ENCODE data around the gene DOLPP1. TPM values are rescaled to one million over a fixed set of nuclear protein-coding genes. Genes with fewer than 3 reads are reported as not detected.
"Not testable (repeated sequence)": the region's sequence is repeated elsewhere in the genome, so short reads cannot be mapped to it uniquely, and the experiment has no call there.

The DOLPP1 gene
- polyA plus RNA-seq, 3 donors: 5.4 to 6.6 (median 5.9) TPM

- Histone ChIP-seq H3K27me3 (ENCODE audit: control insufficient read depth in 2 of 2, insufficient read depth in 2 of 2, low read length in 2 of 2) (no peaks in the 10 kb centered on the region), H3K4me2 (replicated peaks; ENCODE audit: extremely low read depth, low read length, poor library complexity, severe bottlenecking) (no peak overlapping the region), H3K9ac (ENCODE audit: insufficient read depth, low read length, poor library complexity, severe bottlenecking) (no peak overlapping the region), H3K9me3 (replicated peaks in 1 of 2; ENCODE audit: control insufficient read depth in 1 of 2, insufficient read depth in 1 of 2, low read length in 2 of 2) (no peaks in the 10 kb centered on the region), H3K79me2 (ENCODE audit: insufficient read depth, low read length) (peaks cover 76% of the 10 kb centered on the region), H3K4me3 (replicated peaks in 1 of 3; ENCODE audit: low read depth in 2 of 3, low read length in 3 of 3) (no peak overlapping the region), H3K4me1 (ENCODE audit: control insufficient read depth in 1 of 2, insufficient read depth in 2 of 2, low read length in 2 of 2) (no peaks in the 10 kb centered on the region), H2AFZ (ENCODE audit: insufficient read depth, low read depth, low read length, poor library complexity, severe bottlenecking) (no peak overlapping the region), H3K36me3 (replicated peaks in 1 of 2; ENCODE audit: control insufficient read depth in 1 of 2, insufficient read depth in 2 of 2, low read length in 2 of 2) (peaks cover 52 to 59% of the 10 kb centered on the region in 2 donors), H4K20me1 (ENCODE audit: insufficient read depth, low read length) (peaks cover 48% of the 10 kb centered on the region), H3K27ac (ENCODE audit: low read depth in 1 of 2, low read length in 2 of 2) (peak overlapping the region in 1 of 2 donors; percentile 18)
- no peak for TF ChIP-seq CTCF (IDR thresholded peaks at IDR 0.05)
- Mint-ChIP-seq H3K27ac (peak overlapping the region in 1 of 7 donors; percentile 37), H3K9me3 (no peaks in the 10 kb centered on the region), H3K4me1 (peaks cover 7% of the 10 kb centered on the region), H3K4me3 (no peak overlapping the region), H3K27me3 (ENCODE audit: low read depth in 3 of 3) (peaks cover 0 to 2% (median 0%) of the 10 kb centered on the region in 3 donors), H3K36me3 (peaks cover 64 to 83% of the 10 kb centered on the region in 2 donors)
- no peak for DNase-seq
- WGBS (ENCODE audit: insufficient coverage): 93% methylated on average over 3 of the region's 3 CpGs
- intact Hi-C loops (cut with micrococcal nuclease): no loop called here
Measured at GRCh38 chr9:129121483-129121882, 40.6 kb downstream of the DOLPP1 start.

- Histone ChIP-seq H3K27me3 (ENCODE audit: control insufficient read depth in 2 of 2, insufficient read depth in 2 of 2, low read length in 2 of 2) (no peaks in the 10 kb centered on the region), H3K4me2 (replicated peaks; ENCODE audit: extremely low read depth, low read length, poor library complexity, severe bottlenecking) (no peak overlapping the region), H3K79me2 (ENCODE audit: insufficient read depth, low read length) (peaks cover 76% of the 10 kb centered on the region), H4K20me1 (ENCODE audit: insufficient read depth, low read length) (peaks cover 55% of the 10 kb centered on the region), H3K9ac (ENCODE audit: insufficient read depth, low read length, poor library complexity, severe bottlenecking) (no peak overlapping the region), H3K27ac (ENCODE audit: low read depth in 1 of 2, low read length in 2 of 2) (no peak overlapping the region), H3K36me3 (replicated peaks in 1 of 2; ENCODE audit: control insufficient read depth in 1 of 2, insufficient read depth in 2 of 2, low read length in 2 of 2) (peaks cover 59 to 66% of the 10 kb centered on the region in 2 donors), H2AFZ (ENCODE audit: insufficient read depth, low read depth, low read length, poor library complexity, severe bottlenecking) (no peak overlapping the region), H3K9me3 (replicated peaks in 1 of 2; ENCODE audit: control insufficient read depth in 1 of 2, insufficient read depth in 1 of 2, low read length in 2 of 2) (no peaks in the 10 kb centered on the region), H3K4me1 (ENCODE audit: control insufficient read depth in 1 of 2, insufficient read depth in 2 of 2, low read length in 2 of 2) (no peaks in the 10 kb centered on the region), H3K4me3 (replicated peaks in 1 of 3; ENCODE audit: low read depth in 2 of 3, low read length in 3 of 3) (no peak overlapping the region)
- H3K27ac Mint-ChIP-seq: peak overlapping the region in 1 of 7 donors; percentile 37
- intact Hi-C loops (cut with micrococcal nuclease): no loop called here
- H3K4me1 Mint-ChIP-seq: peaks cover 7% of the 10 kb centered on the region
- DNase-seq: no peak
- no peak overlapping the region for H3K4me3 Mint-ChIP-seq
- WGBS (ENCODE audit: insufficient coverage): no CpG with 5 or more reads among the region's 1 CpG
- peaks cover 0 to 2% (median 0%) of the 10 kb centered on the region in 3 donors for H3K27me3 Mint-ChIP-seq (ENCODE audit: low read depth in 3 of 3)
- H3K9me3 Mint-ChIP-seq: no peaks in the 10 kb centered on the region
- peaks cover 69 to 86% of the 10 kb centered on the region in 2 donors for H3K36me3 Mint-ChIP-seq
- TF ChIP-seq CTCF (IDR thresholded peaks at IDR 0.05): no peak
Measured at GRCh38 chr9:129122133-129122532, 41.2 kb downstream of the DOLPP1 start.

DNA sequence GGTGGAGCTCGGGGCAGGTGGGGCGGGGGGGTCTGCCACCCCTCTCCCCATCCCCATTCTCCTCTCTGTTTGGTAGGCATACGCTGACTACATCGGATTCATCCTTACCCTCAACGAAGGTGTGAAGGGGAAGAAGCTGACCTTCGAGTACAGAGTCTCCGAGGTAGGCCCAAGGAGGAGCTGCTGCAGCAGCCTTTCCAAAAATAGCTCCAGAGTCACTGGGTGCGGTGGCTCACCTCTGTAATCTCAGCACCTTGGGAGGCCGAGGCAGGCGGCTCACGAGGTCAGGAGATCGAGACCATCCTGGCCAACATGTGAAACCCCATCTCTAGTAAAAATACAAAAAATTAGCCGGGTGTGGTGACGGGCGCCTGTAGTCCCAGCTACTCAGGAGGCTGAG lies 42.1 kb downstream of the DOLPP1 start:
- H3K4me3 Mint-ChIP-seq; H3K27ac Mint-ChIP-seq; intact Hi-C loops (cut with micrococcal nuclease); H3K9me3 Mint-ChIP-seq; H3K4me3 ChIP-seq (replicated peaks in 1 of 3; ENCODE audit: low read depth in 2 of 3, low read length in 3 of 3); H3K4me1 Mint-ChIP-seq; H3K9me3 ChIP-seq (replicated peaks in 1 of 2; ENCODE audit: control insufficient read depth in 1 of 2, insufficient read depth in 1 of 2, low read length in 2 of 2); H3K4me1 ChIP-seq (ENCODE audit: control insufficient read depth in 1 of 2, insufficient read depth in 2 of 2, low read length in 2 of 2); H3K27me3 Mint-ChIP-seq (ENCODE audit: low read depth in 3 of 3); H3K4me2 ChIP-seq (replicated peaks; ENCODE audit: extremely low read depth, low read length, poor library complexity, severe bottlenecking); H3K9ac ChIP-seq (ENCODE audit: insufficient read depth, low read length, poor library complexity, severe bottlenecking); H3K27me3 ChIP-seq (ENCODE audit: control insufficient read depth in 2 of 2, insufficient read depth in 2 of 2, low read length in 2 of 2); H2AFZ ChIP-seq (ENCODE audit: insufficient read depth, low read depth, low read length, poor library complexity, severe bottlenecking); H3K27ac ChIP-seq (ENCODE audit: low read depth in 1 of 2, low read length in 2 of 2); DNase-seq: not testable (repeated sequence)
- Histone ChIP-seq H3K79me2 (ENCODE audit: insufficient read depth, low read length) (peaks cover 72% of the 10 kb centered on the region), H4K20me1 (ENCODE audit: insufficient read depth, low read length) (peaks cover 59% of the 10 kb centered on the region), H3K36me3 (replicated peaks in 1 of 2; ENCODE audit: control insufficient read depth in 1 of 2, insufficient read depth in 2 of 2, low read length in 2 of 2) (peaks cover 65 to 74% of the 10 kb centered on the region in 2 donors)
- WGBS (ENCODE audit: insufficient coverage): 83% methylated on average over 4 of the region's 15 CpGs
- peaks cover 78 to 92% of the 10 kb centered on the region in 2 donors for H3K36me3 Mint-ChIP-seq
